Measurements from ENCODE around the gene ARHGAP23. TPM values are rescaled to one million over a fixed set of nuclear protein-coding genes. Genes with fewer than 3 reads are reported as not detected.
A peak's percentile ranks its signal among the peaks of the same experiment; 100 is the strongest.
"Not testable (repeated sequence)": the region's sequence is repeated elsewhere in the genome, so short reads cannot be mapped to it uniquely, and the experiment has no call there.

Gene ARHGAP23
- total RNA-seq, 1 experiment from 2014 or later = 32.0 TPM

DNA sequence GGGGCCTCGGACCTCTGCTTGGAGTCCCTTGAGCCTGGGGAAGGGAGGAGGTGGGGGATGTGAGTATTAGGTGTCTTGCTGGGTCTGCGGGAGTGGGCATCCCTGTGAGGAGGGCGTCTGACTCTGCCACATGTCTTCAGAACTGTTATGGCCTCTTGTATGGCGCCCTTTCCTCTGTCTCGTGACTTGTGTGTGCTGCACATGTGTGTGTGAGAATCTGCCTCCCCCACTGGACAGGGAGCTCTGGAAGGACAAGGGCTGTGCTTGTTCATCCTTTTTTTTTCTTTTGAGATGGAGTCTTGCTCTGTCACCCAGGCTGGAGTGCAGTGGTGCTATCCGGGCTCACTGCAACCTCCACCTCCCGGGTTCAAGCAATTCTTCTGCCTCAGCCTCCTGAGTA, 33.4 kb downstream of the ARHGAP23 start:
- no peak for DNase-seq (ENCODE audit: low read depth)

DNA sequence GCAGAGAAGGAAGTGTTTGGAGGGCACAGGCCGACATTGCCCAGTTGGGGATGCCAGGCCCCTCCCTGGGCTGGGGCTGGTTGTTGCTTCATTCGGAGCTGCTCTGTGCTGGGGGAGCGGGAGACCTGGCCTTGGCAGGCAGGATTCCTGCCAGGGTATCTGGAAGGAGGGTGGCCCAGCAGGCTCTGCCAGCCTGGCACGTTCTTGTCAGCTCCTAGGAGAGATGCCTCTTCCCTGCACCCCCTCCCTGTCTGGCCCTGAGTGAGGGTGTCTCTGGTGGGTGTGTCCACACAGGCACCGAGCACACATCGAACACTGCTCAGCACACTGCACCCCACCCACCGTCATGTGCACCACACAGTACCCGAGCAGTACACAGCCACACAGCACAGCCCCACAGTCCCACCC, 35.2 kb downstream of the ARHGAP23 start:
- DNase-seq (ENCODE audit: low read depth) = no peak

DNA sequence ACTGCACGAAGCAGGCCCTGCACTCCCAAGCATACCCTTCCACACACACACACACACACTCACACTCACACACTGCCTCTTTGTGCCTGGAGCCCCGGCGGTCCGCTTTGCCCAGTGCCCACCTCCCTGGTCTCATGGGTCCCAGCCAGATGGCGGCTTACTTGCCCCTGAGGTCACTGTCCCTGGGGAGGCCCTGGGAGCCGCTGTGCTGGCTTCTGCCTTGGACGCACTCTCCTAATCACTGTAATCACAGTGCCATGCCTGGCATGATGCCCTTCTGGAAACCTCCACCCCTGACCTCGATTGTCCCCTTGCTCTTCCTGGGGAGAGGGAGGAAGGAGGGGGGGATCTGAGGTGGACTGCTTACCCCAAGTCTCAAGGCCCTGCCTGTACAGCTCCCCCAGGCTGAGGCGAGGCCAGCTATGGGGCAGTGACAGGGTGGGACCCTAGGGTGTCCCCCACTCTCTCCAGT, 36.0 kb downstream of the ARHGAP23 start:
- peak; percentile 78 for DNase-seq (ENCODE audit: low read depth)

DNA sequence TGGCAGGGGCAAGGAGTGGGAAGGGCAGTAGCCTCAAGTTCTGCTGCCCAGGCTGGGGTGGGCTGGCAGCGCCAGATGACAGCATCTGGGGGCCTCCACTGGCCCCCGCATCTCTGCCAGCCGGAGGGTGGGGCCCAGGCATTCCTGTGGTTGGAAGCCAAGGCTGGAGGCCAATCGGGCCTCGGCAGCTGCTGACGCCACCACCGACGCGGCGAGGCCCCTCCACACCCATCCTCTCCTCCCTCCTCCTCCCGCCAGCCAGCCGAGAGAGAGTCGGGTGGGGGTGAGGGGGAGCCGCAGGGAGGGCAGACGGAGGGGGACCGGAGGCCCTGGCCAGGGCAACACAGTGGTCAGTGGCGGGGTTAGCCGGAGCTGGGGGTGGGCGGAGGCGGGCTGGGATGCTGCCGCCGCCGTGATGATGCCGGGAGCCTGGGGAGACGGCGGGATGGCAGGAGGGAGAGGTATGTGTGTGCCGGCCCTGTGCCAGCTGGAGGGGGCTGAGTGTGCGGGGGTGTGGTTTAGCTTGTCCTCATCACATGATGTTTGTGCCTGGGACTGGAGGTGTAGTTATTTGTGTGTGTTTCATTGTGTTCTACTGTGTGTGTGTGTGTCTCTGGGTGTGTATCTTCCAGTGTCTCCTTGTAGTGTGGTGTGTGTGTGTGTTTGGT, 36.6 kb downstream of the ARHGAP23 start:
- DNase-seq (ENCODE audit: low read depth) = peak; percentile 91

DNA sequence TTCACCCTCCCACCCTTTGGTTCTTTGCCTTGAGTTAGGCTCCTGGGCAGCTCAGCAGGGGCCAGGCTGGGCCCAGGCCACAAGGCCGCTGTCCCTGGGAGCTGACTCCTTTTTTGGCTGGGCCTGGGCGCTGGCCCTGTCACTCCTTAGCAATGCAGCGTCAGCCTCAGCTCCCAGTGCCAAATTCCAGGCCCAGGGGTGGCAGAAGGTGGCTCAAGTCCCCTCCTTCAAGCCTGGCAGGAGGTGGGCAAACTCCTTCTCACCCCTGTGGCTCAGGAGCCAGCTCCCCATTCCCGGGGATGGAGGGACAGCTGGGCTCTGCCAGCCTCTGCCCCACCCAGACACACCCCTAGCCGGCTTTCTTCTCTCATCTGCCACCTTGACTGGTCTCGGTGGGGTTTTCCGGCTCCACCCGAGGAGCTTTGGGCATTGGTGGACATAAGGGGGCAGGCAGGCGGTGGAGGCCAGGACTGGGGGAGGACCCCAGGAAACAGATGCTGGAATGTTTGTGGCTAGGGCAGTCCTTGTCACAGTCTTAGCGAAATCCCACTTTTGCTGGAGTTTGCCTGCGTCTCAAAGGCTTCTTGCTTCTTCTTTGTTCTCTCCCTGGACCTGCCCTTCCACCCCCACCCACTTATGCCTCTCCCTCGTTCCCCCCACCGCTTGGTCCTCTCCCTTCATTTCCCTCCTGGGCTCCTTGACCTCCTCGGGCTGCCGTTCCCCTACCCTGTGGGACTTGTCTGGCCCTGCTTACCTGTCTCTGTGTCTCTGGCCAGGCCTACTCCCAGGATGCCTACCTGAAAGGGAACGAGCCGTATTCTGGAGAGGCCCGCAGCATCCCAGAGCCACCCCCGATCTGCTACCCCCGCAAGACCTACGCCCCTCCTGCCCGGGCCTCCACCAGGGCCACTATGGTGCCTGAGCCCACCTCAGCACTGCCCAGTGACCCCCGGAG, 37.4 kb downstream of the ARHGAP23 start:
- peak; percentile 85 for DNase-seq (ENCODE audit: low read depth)

DNA sequence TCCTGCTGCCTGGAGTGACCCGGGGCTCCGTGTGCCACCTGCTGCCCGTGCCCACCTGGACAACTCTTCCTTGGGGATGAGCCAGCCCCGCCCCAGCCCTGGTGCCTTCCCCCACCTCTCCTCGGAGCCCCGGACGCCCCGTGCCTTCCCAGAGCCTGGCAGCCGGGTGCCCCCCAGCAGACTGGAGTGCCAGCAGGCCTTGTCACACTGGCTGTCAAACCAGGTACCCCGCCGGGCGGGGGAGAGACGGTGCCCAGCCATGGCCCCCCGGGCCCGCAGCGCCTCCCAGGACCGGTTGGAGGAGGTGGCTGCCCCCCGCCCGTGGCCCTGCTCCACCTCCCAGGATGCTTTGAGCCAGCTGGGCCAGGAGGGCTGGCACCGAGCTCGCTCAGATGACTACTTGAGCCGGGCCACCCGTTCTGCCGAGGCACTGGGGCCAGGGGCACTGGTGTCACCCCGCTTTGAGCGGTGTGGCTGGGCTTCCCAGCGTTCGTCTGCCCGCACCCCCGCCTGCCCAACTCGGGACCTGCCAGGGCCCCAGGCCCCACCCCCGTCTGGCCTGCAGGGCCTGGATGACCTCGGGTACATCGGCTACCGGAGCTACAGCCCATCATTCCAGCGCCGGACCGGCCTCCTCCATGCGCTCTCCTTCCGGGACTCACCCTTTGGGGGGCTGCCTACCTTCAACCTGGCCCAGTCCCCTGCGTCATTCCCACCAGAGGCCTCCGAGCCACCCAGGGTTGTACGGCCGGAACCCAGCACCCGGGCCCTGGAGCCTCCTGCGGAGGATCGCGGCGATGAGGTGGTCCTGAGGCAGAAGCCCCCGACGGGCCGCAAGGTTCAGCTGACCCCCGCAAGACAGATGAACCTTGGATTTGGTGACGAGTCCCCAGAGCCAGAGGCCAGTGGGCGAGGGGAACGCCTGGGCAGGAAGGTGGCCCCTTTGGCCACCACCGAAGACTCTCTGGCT, 38.4 kb downstream of the ARHGAP23 start:
- no peak for DNase-seq (ENCODE audit: low read depth)

DNA sequence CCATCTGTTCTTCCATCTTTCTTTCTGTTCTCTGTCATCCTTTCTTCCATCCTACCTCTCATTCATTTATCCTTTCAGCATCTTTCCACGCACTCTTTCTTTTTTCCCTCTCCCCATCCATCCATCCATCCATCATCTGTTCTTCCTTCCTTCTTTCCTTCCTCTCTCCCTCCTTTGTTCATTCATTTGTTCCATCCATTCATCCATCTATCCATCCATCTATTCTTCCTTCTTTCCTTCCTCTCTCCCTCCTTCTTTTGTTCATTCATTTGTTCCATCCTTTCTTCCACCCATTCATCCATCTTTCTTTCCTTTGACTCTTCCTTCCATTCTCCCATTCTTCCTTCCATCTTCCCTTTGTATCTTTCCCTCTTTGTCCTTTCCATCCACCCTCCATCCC, 39.2 kb downstream of the ARHGAP23 start:
- no peak for DNase-seq (ENCODE audit: low read depth)

DNA sequence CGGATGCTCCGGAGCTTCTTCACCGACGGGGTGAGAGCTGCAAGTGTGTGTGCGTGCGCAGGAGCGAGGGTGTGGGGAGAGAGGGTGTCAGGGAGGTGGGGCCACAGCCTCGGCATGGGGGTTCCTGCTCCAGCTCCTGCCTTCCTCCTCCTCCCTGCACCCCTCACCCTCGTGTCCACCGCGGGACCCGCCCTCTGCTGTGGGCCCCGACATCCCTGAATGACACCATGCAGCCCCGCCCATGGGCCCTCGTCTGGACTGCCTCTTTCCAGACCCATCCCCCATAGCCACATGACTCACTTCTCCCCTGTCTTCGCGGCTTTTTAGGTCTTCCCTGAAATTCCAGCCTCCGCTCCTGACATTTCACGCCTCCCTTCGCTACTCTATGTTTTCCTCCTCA, 41.6 kb downstream of the ARHGAP23 start:
- peak; percentile 53 for DNase-seq (ENCODE audit: low read depth)

DNA sequence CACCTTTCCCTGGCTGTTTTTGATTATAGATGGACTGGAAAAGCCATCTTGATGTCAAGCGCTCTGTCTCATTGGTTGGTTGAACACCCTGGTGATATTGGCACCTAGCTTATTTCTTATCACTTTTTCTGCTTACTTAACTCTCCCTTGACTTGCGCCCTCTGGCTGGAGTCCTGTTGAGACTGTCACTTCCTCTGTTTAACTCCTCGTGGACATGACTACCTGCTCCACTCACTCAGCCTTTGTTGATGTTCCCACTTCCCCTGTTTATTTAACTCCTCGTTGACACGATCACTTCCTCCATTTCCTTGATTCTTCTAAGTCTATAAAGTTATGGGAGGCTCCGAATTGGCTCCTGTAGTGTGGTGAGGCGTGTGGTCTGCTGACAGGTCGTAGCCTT, 43.0 kb downstream of the ARHGAP23 start:
- peak; percentile 57 for DNase-seq (ENCODE audit: low read depth)

DNA sequence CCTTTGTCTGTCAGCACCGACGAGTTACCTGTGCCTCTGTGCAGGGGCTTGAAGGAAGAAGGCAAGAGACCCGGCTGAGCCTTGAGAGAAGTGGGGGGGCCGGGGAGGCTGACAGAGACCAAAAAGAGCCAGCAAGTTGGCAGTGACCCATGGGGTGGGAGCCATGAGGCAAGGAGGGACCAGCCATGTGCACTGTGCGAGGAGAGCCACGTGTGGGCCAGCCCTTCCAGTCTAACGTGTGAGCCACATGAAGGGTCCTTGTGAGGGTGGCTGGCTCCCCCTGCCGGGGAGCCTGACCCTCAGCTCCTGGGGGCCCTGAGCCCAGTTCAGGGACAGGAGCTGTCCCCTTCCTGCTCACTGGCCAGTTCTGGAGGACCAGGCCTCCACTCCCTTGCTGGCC, 46.4 kb downstream of the ARHGAP23 start:
- DNase-seq (ENCODE audit: low read depth) = not testable (repeated sequence)

DNA sequence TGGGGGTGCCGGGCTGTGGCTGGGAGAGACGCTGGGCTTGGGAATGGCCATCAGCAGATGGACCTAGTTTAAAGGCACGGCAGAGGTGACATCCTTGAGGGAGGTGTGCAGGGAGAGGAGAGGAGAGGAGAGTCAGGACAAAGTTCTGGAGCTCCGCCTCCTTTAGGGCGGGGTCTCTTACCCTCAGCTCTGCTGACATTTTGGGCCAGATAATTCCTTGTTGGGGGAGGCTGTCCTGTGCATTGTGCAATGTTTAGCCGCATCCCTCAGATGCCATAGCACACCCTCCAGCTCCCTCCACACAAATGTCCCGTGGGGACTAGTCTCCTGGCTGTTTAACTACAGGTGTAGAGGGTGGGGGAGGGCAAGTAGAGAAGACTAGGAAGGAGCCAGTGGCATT, 48.3 kb downstream of the ARHGAP23 start:
- no peak for DNase-seq (ENCODE audit: low read depth)

DNA sequence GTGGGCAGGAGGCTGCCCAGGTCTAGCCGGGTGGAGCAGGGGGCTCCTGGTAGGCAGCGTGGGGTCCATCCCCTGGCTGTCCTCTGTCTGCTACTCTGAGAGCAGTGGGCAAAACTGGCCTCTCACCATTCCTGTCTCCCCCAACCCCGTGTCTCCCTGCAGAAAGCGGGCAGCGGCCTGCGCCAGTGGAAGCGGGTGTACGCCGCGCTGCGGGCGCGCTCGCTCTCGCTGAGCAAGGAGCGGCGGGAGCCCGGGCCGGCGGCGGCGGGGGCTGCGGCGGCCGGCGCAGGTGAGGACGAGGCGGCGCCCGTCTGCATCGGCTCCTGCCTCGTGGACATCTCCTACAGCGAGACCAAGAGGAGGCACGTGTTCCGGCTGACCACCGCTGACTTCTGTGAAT, 49.2 kb downstream of the ARHGAP23 start:
- not testable (repeated sequence) for DNase-seq (ENCODE audit: low read depth)

DNA sequence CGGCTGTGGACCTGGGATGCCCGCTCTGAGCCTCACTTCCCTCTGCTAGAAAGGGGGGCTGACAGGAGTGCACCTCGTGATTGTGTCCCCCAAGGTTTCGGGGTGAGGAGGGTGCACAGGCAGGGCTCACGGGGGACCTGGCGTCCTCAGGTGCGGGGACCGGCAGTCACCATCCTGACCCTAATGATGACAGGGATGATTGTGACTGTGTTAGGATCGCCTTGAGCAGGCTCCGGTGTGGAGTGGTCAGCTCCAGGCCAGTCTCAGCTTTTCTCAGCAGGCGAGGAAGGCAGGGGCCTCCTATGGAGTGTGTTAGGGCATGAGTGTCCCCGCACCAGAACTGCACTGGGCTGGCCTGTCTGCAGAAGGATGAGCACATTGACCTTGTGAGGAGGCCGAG, 49.7 kb downstream of the ARHGAP23 start:
- DNase-seq (ENCODE audit: low read depth) = not testable (repeated sequence)

DNA sequence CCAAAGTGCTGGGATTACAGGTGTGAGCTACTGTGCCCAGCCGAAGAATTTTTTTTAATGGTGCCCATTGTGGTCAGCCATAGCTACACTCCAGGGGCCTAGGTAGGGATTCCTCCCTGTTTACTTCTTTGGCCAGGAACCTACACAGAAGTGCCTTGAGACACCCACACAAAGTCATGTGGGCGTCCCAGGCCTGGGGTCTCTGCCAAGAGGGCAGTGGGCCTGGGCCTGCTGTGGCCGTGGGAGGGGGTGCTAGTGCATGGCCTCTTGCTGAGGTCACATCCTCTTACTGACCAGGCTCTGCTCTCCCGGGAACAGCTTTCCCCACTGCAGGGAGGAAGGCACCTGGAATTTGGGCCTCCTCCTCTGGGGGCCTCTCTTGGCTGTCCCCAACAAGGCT, 50.4 kb downstream of the ARHGAP23 start:
- DNase-seq (ENCODE audit: low read depth) = not testable (repeated sequence)

DNA sequence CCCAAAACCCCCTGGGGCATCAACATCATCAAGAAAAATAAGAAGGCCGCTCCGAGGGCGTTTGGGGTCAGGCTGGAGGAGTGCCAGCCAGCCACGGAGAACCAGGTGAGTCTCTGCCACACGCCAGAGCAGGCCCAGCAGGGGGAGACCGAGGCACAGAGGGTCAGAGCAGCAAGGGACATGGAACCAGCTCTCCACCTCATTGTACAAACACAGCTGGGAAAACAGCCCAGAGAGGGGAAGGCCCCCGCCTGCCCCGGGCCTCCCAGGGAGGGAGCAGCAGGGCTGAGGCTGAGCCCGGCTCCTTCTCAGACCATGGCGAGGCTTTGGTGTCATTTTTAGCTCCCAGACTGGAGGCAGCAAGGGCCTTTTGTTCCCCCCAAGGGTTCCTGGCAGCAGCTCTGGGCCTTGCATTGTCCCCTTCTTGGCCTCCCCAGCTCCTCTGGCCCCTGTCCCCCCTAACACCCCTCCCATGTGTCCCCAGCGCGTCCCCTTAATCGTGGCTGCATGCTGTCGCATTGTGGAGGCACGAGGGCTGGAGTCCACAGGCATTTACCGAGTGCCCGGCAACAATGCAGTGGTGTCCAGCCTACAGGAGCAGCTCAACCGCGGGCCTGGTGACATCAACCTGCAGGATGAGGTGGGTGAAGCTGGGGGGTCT, 53.9 kb downstream of the ARHGAP23 start:
- not testable (repeated sequence) for DNase-seq (ENCODE audit: low read depth)

DNA sequence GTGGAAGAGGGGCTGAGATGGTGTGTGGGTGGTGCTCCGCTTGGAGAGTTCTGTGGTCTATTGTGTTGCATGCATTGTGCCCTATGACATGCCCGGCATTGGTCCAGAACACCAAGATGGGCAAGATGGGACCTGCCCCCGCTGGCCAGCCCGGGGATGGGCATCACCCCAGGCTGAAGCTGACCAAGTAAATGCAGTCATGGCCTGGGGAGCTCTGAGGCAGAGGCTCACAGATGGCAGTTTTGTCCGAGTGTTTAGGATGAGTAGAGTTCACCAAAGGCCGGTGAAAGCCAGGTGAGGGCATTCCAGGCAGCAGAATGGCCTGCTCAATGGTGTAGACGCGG, 54.4 kb downstream of the ARHGAP23 start:
- DNase-seq (ENCODE audit: low read depth) = not testable (repeated sequence)

DNA sequence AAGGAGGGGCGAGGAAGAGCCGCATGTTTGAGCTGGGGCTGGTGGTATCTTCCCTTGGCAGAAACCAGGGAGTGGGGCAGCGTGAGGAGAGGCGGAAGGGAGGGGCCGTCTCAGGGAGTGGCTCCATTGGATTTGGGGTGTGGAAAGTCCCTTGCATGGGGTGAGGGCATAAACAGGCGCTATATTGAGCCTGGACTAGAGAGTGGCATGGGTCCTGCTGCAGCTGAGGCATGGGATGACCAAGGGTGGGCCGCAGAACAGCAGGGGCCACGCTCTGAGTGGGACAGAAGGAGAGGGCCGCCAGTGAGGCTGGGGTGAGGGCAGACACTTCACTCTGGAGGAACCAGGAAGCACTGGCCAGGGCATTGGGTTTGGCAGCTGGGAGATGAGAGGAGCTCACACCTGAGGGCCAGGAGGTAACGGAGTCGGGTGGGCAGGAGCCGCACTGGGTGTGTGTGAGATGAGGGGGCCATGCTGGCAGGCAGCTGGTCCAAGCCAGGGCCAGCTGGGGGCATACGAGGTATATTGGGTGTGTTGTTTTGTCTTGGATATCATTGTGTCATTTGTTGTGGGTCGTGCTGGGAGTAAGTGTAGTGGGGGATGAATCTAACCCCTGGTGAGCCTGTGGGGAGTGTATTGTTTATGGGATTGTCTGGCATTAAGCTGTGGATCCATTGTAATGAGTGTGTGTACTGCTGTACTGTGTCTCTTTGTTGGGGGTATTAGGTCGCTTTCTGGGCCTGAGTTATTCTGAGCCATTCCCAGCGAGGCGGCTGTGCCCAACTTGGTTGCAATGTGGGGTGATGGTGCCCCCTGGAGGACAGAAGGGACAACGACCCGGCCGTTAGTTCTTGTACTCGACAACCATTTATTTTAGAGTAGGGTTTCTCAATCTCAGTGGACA, 56.2 kb downstream of the ARHGAP23 start:
- DNase-seq (ENCODE audit: low read depth) = peak; percentile 69

DNA sequence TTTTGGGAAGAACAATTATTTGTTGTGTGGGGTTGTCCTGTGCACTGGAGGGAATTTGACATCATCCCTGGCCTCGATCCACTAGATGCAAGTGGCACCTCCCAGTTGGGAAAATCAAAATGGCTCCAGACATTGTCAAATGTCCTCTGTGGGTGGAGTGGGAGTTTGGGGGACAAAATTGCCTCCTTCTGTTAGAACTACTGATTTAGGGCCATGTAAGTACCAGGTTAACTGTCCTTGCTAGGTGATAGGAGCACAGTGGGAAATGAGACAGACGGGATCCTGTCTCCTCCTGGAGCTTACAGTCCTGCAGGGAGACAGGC, 56.8 kb downstream of the ARHGAP23 start:
- DNase-seq (ENCODE audit: low read depth) = no peak

DNA sequence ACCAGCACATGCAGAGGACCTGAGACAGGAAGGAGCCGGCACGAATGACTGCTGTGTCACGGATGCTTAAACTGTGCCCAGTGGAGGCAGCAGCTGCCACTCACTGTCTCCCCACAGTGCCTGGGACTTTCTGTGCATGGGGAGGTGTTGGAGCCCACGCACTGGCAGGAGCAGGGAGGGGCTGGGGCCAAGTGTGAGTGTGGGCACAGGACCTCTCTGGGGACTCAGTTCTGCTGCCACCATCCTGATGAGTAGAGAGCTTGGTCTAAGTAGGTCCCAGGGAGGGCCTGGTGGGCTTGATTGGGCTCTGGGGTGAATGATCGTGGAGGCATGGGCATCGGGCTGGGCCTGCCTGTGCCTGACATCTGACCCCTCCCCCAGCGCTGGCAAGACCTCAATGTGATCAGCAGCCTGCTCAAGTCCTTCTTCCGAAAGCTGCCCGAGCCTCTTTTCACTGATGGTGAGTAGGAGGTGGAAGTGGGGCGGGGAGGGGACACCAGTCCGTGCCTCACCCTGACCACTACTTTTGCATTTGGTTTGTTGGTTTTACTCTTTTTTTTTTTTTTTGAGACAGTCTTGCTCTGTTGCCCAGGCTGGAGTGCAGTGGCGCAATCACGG, 57.5 kb downstream of the ARHGAP23 start:
- DNase-seq (ENCODE audit: low read depth) = not testable (repeated sequence)

DNA sequence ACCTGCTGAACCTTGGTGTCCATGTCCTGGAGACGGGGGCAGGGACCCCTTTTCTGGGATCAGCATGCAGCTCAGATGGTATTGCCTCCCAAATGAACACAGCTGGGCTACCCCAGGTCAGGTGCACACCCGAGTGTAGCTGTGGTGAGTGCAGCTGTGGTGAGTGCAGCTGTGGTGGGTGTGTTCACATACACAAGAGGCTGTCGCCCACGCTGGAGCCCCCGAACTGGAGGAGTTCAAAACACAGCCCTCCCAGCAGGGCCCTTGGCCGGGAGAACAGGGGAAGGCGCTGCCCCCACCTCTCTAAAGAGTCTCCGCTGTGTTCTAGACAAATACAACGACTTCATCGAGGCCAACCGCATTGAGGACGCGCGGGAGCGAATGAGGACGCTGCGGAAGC, 61.5 kb downstream of the ARHGAP23 start:
- not testable (repeated sequence) for DNase-seq (ENCODE audit: low read depth)

Data from M059J (cell line).